Common myeloid progenitor, CD34-positive (primary cell): ENCODE data around the gene MUC4.
"Not testable (repeated sequence)": the region's sequence is repeated elsewhere in the genome, so short reads cannot be mapped to it uniquely, and the experiment has no call there.

Experiments used
- CTCF ChIA-PET: fragments of 350-600 bp; sonication (Branson Sonifier 250); formaldehyde crosslinking; loops from one replicate; lab custom pipeline; 2021; ENCODE audit warnings: antibody characterized with exemption; lab: Charles Lee
- POLR2A ChIA-PET: fragments of 350-600 bp; sonication (Branson Sonifier 250); formaldehyde crosslinking; loops from one replicate; lab custom pipeline; 2021; ENCODE audit warnings: antibody characterized with exemption; lab: Charles Lee
- DNase-seq, 3 donors: peaks; one replicate each; pipeline versions ENCODE4 v3.0.0 to v3.0.0-alpha.2; 2013
- H3K27ac ChIP-seq, 2 experiments: 1 replicate in 1 of 2; 2 replicates in 1 of 2; pipeline ENCODE4 v1.7.0; 2013; ENCODE audit warnings: inconsistent platforms in 2 of 2, low read length in 2 of 2, mild to moderate bottlenecking in 2 of 2, low read depth in 1 of 2, moderate library complexity in 1 of 2; ENCODE audit not compliant: severe bottlenecking in 2 of 2, insufficient read depth in 1 of 2, poor library complexity in 1 of 2
- H3K27me3 ChIP-seq, 5 experiments: replicated peaks in 2 of 5; 1 replicate in 3 of 5; 2 replicates in 2 of 5; pipeline versions ENCODE4 v1.6.1 to v1.7.0; 2013; ENCODE audit warnings: low read length in 4 of 5, mild to moderate bottlenecking in 2 of 5, moderate library complexity in 2 of 5, inconsistent platforms in 1 of 5; ENCODE audit not compliant: insufficient read depth in 5 of 5, control insufficient read depth in 4 of 5
- H3K36me3 ChIP-seq, 4 experiments: 1 replicate in 2 of 4; 2 replicates in 2 of 4; pipeline versions ENCODE4 v1.6.1 to v1.7.0; 2013; ENCODE audit warnings: low read length in 3 of 4, control low read depth in 1 of 4, mild to moderate bottlenecking in 1 of 4; ENCODE audit not compliant: control insufficient read depth in 4 of 4, insufficient read depth in 4 of 4
- H3K4me1 ChIP-seq, 4 experiments: 1 replicate in 3 of 4; 2 replicates in 1 of 4; pipeline versions ENCODE4 v1.6.1 to v1.7.1; 2013; ENCODE audit warnings: low read length in 3 of 4, mild to moderate bottlenecking in 3 of 4, control low read depth in 1 of 4, inconsistent platforms in 1 of 4, moderate library complexity in 1 of 4; ENCODE audit not compliant: control insufficient read depth in 4 of 4, insufficient read depth in 4 of 4; ENCODE audit errors: control extremely low read depth in 1 of 4
- H3K4me3 ChIP-seq, 7 experiments: 1 replicate in 4 of 7; 2 replicates in 3 of 7; pipeline versions ENCODE4 v1.5.1 to v1.7.0; 2013; ENCODE audit warnings: mild to moderate bottlenecking in 7 of 7, low read length in 6 of 7, moderate library complexity in 6 of 7, inconsistent platforms in 2 of 7, low read depth in 2 of 7, control low read depth in 1 of 7; ENCODE audit not compliant: insufficient read depth in 4 of 7, control insufficient read depth in 1 of 7; ENCODE audit errors: extremely low read depth in 1 of 7
- H3K9me3 ChIP-seq, 5 experiments: 1 replicate in 4 of 5; 2 replicates in 1 of 5; pipeline versions ENCODE4 v1.6.1 to v1.7.1; 2013; ENCODE audit warnings: low read length in 4 of 5, mild to moderate bottlenecking in 2 of 5, inconsistent platforms in 1 of 5, low read depth in 1 of 5, moderate library complexity in 1 of 5; ENCODE audit not compliant: control insufficient read depth in 4 of 5, insufficient read depth in 2 of 5; ENCODE audit errors: control extremely low read depth in 1 of 5
- WGBS: methylation state at CpG from one replicate; pipeline ENCODE4 v1.1.5; 2013; ENCODE audit not compliant: insufficient coverage; 5-methylcytosine and 5-hydroxymethylcytosine counted together

Gene MUC4

GRCh38 chr3:195801251-195802183, 10.2 kb downstream of the MUC4 start:
- no peak overlapping the region for H3K27ac ChIP-seq
- no peak overlapping the region for H3K4me3 ChIP-seq
- POLR2A ChIA-PET = interaction anchor here (1.7 kb wide), 1 partner anchor 13 kb away, joined by 6 read pairs; no protein-coding TSS in a partner anchor
- no peaks in the 10 kb centered on the region for H3K9me3 ChIP-seq
- H3K36me3 ChIP-seq = no peaks in the 10 kb centered on the region
- peaks cover 12 to 49% (median 43%) of the 10 kb centered on the region in 4 experiments for H3K4me1 ChIP-seq
- CTCF ChIA-PET = interaction anchor here (1.0 to 1.5 kb wide), 2 partner anchors 51 to 54 kb away, joined by 3 to 5 read pairs; no protein-coding TSS in a partner anchor
- DNase-seq = no peak
- H3K27me3 ChIP-seq = no peaks in the 10 kb centered on the region
- 87% methylated on average over 34 of the region's 35 CpGs for WGBS

- Histone ChIP-seq H3K36me3 (no peaks in the 10 kb centered on the region), H3K27ac (no peak overlapping the region), H3K4me3 (no peak overlapping the region), H3K27me3 (no peaks in the 10 kb centered on the region), H3K4me1 (peaks cover 9 to 41% (median 35%) of the 10 kb centered on the region in 4 experiments), H3K9me3 (no peaks in the 10 kb centered on the region)
- POLR2A ChIA-PET = interaction anchor here (0.7 kb wide), 1 partner anchor 541 kb away, joined by 4 read pairs; no protein-coding TSS in a partner anchor
- CTCF ChIA-PET = interaction anchor here (1.3 to 1.5 kb wide), 3 partner anchors 10 to 56 kb away, joined by 3 to 5 read pairs (median 4); no protein-coding TSS in a partner anchor
- 94% methylated on average over 2 of the region's 6 CpGs for WGBS
- DNase-seq = peak in 1 of 3 donors; percentile 31
These were observed 11.5 kb downstream of the MUC4 start for GRCh38 chr3:195800240-195800639.

GRCh38 chr3:195796795-195797194, 14.9 kb downstream of the MUC4 start:
- H3K4me1 ChIP-seq = peaks cover 0 to 7% (median 4%) of the 10 kb centered on the region in 4 experiments
- H3K27ac ChIP-seq = no peak overlapping the region
- no peak overlapping the region for H3K4me3 ChIP-seq
- POLR2A ChIA-PET = no interaction called here
- no peak for DNase-seq
- no peaks in the 10 kb centered on the region for H3K27me3 ChIP-seq
- no peaks in the 10 kb centered on the region for H3K9me3 ChIP-seq
- CTCF ChIA-PET = no interaction called here
- no peaks in the 10 kb centered on the region for H3K36me3 ChIP-seq
- 100% methylated on average over 9 of the region's 11 CpGs for WGBS

- ChIA-PET POLR2A (no interaction called here), CTCF (no interaction called here)
- Histone ChIP-seq H3K36me3 (no peaks in the 10 kb centered on the region), H3K4me1 (peaks cover 0 to 3% (median 0%) of the 10 kb centered on the region in 4 experiments), H3K27ac (no peak overlapping the region), H3K27me3 (no peaks in the 10 kb centered on the region), H3K4me3 (no peak overlapping the region), H3K9me3 (no peaks in the 10 kb centered on the region)
- 92% methylated on average over 5 of the region's 8 CpGs for WGBS
- no peak for DNase-seq
These were observed 17.0 kb downstream of the MUC4 start for GRCh38 chr3:195794708-195795107.

- H3K27me3 ChIP-seq, H3K4me3 ChIP-seq, POLR2A ChIA-PET, DNase-seq, H3K27ac ChIP-seq, H3K4me1 ChIP-seq, H3K9me3 ChIP-seq, H3K36me3 ChIP-seq: not testable (repeated sequence)
- CTCF ChIA-PET = interaction anchor here (1.0 kb wide), 1 partner anchor 20 kb away, joined by 3 read pairs; no protein-coding TSS in a partner anchor
- 100% methylated on average over 1 of the region's 6 CpGs for WGBS
These were observed 19.1 kb downstream of the MUC4 start for GRCh38 chr3:195792621-195793020.

- WGBS = 90% methylated on average over 4 of the region's 4 CpGs
- no peaks in the 10 kb centered on the region for H3K27me3 ChIP-seq
- H3K36me3 ChIP-seq = no peaks in the 10 kb centered on the region
- ChIA-PET CTCF (interaction anchor here (0.6 to 1.3 kb wide), 3 partner anchors 9 to 24 kb away, joined by 3 read pairs; no protein-coding TSS in a partner anchor), POLR2A (no interaction called here)
- H3K4me3 ChIP-seq = no peak overlapping the region
- no peak for DNase-seq
- no peak overlapping the region for H3K27ac ChIP-seq
- H3K4me1 ChIP-seq = peaks cover 0 to 3% (median 0%) of the 10 kb centered on the region in 4 experiments
- no peaks in the 10 kb centered on the region for H3K9me3 ChIP-seq
These were observed 20.8 kb downstream of the MUC4 start for GRCh38 chr3:195790901-195791300.
